PC-9 (cell line): ENCODE data around the gene ADGRD2. TPM values are rescaled to one million over a fixed set of nuclear protein-coding genes. Genes with fewer than 3 reads are reported as not detected.

Experiments used
- BruUV-seq: library from RNA; stranded (reverse); fragments of 400-500 nt; replicated peaks from 2 replicates; lab custom pipeline; 2021; lab: Mats Ljungman, UMichigan
- CTCF ChIA-PET: fragments of 300-600 bp; sonication (Branson Sonifier 250); formaldehyde crosslinking; loops from one replicate; lab custom pipeline; 2022; ENCODE audit warnings: antibody characterized with exemption; lab: Charles Lee
- POLR2A ChIA-PET: fragments of 300-600 bp; sonication (Branson Sonifier 250); formaldehyde crosslinking; loops from one replicate; lab custom pipeline; 2022; ENCODE audit warnings: antibody characterized with exemption; ENCODE audit not compliant: unreplicated experiment; lab: Charles Lee
- DNase-seq, 2 experiments: peaks; one replicate each; pipeline versions ENCODE4 v3.0.0 to v3.0.0-alpha.2; 2015 to 2022; ENCODE audit warnings: mixed read lengths in 1 of 2
- H2AFZ ChIP-seq: fragments of 200-600 bp; sonication (generic); 2 replicates; pipeline ENCODE4 v1.8.1; 2017; ENCODE audit warnings: antibody characterized with exemption
- H3F3A ChIP-seq: fragments of 200-600 bp; sonication (generic); 2 replicates; pipeline ENCODE4 v1.8.1; 2017; ENCODE audit warnings: antibody characterized with exemption, mild to moderate bottlenecking, low read depth; ENCODE audit not compliant: insufficient read depth
- H3K27ac ChIP-seq: fragments of 200-600 bp; sonication (generic); 2 replicates; pipeline ENCODE4 v1.6.1; 2016; ENCODE audit warnings: mixed run types
- H3K27me3 ChIP-seq: fragments of 200-600 bp; sonication (generic); 2 replicates; pipeline ENCODE4 v1.6.1; 2016; ENCODE audit warnings: low read depth, mixed run types; ENCODE audit not compliant: insufficient read depth
- H3K36me3 ChIP-seq: fragments of 200-600 bp; sonication (generic); 2 replicates; pipeline ENCODE4 v1.6.1; 2016; ENCODE audit warnings: low read depth, mixed run types
- H3K4me1 ChIP-seq: fragments of 200-600 bp; sonication (generic); replicated peaks from 2 replicates; pipeline ENCODE4 v1.6.1; 2016; ENCODE audit warnings: mixed run types; ENCODE audit not compliant: insufficient read depth
- H3K4me2 ChIP-seq: fragments of 200-600 bp; sonication (generic); 2 replicates; pipeline ENCODE4 v1.6.1; 2017; ENCODE audit warnings: mixed run types
- H3K4me3 ChIP-seq: fragments of 200-600 bp; sonication (generic); 2 replicates; pipeline ENCODE4 v1.6.1; 2016; ENCODE audit warnings: mixed run types
- H3K79me2 ChIP-seq: fragments of 200-600 bp; sonication (generic); 2 replicates; pipeline ENCODE4 v1.6.1; 2017; ENCODE audit warnings: low read depth, mixed run types
- H3K9me2 ChIP-seq: fragments of 200-600 bp; sonication (generic); 2 replicates; pipeline ENCODE4 v1.8.1; 2017; ENCODE audit warnings: mild to moderate bottlenecking; ENCODE audit not compliant: insufficient read depth
- H3K9me3 ChIP-seq: fragments of 200-600 bp; sonication (generic); 2 replicates; pipeline ENCODE4 v1.8.1; 2016; ENCODE audit warnings: low read depth; ENCODE audit not compliant: insufficient read depth
- H4K20me1 ChIP-seq: fragments of 200-600 bp; sonication (generic); 2 replicates; pipeline ENCODE4 v1.8.1; 2017; ENCODE audit not compliant: insufficient read depth
- EZH2 ChIP-seq: fragments of 200-600 bp; sonication (generic); IDR thresholded peaks from 2 replicates; pipeline ENCODE4 v1.8.0; 2017; ENCODE audit warnings: antibody characterized with exemption, low read depth
- intact Hi-C: fragments of 100-400 bp; cut with micrococcal nuclease; formaldehyde crosslinking; loops from one replicate; pipeline ENCODE4 v1.10.0; 2022; ENCODE audit not compliant: unreplicated experiment
- total RNA-seq: library from RNA; stranded (reverse); gene quantifications from 2 replicates; pipeline ENCODE4 v1.2.3, GENCODE V29; 2021
- TF ChIP-seq, protein P1 (sequence below): fragments of 200-600 bp; sonication (generic); conservative IDR thresholded peaks from 2 replicates; pipeline ENCODE4 v1.6.1; 2017; ENCODE audit warnings: mixed run types, antibody characterized with exemption, mild to moderate bottlenecking, moderate library complexity

ADGRD2 gene
- total RNA-seq, 1 experiment from 2014 or later = not detected

- H3K36me3 ChIP-seq = no peaks in the 10 kb centered on the region
- H3K79me2 ChIP-seq = no peaks in the 10 kb centered on the region
- TF ChIP-seq, protein P1, sequence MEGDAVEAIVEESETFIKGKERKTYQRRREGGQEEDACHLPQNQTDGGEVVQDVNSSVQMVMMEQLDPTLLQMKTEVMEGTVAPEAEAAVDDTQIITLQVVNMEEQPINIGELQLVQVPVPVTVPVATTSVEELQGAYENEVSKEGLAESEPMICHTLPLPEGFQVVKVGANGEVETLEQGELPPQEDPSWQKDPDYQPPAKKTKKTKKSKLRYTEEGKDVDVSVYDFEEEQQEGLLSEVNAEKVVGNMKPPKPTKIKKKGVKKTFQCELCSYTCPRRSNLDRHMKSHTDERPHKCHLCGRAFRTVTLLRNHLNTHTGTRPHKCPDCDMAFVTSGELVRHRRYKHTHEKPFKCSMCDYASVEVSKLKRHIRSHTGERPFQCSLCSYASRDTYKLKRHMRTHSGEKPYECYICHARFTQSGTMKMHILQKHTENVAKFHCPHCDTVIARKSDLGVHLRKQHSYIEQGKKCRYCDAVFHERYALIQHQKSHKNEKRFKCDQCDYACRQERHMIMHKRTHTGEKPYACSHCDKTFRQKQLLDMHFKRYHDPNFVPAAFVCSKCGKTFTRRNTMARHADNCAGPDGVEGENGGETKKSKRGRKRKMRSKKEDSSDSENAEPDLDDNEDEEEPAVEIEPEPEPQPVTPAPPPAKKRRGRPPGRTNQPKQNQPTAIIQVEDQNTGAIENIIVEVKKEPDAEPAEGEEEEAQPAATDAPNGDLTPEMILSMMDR = no peak
- TF ChIP-seq EZH2 = no peak
- intact Hi-C loops = no loop called here
- no peak overlapping the region for H3K4me2 ChIP-seq
- POLR2A ChIA-PET = no interaction called here
- no peak overlapping the region for H3K4me3 ChIP-seq
- no peak overlapping the region for H3K27ac ChIP-seq
- H3K9me3 ChIP-seq = no peaks in the 10 kb centered on the region
- H2AFZ ChIP-seq = no peak overlapping the region
- no TSS peak for BruUV-seq
- H3K9me2 ChIP-seq = no peaks in the 10 kb centered on the region
- peaks cover 32% of the 10 kb centered on the region for H3K27me3 ChIP-seq
- no peak for DNase-seq
- CTCF ChIA-PET = no interaction called here
- H3K4me1 ChIP-seq = no peaks in the 10 kb centered on the region
- no peaks in the 10 kb centered on the region for H4K20me1 ChIP-seq
- H3F3A ChIP-seq = no peaks in the 10 kb centered on the region
Measured at GRCh38 chr9:124492818-124493217, 42.6 kb downstream of the ADGRD2 start.

DNA sequence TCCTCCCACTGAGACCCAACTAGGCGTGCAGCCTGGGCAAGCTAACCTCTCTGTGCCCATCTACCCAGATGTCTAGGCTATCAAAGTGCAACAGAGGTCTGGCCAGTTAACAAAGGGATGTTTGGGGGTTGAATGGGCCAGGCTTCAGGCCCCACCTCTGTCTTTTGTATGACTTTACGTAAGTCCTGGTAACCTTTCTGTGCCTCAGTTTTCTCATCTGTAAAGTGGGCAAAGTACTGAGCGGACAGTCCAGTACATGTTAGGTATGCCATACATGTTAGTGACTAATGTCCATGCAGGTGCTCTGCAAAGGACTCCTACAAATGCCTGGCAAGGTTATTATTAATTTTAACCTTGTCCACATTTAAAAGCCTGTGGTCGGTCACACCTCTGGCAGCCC lies 43.0 kb downstream of the ADGRD2 start:
- peaks cover 30% of the 10 kb centered on the region for H3K27me3 ChIP-seq
- CTCF ChIA-PET = no interaction called here

GRCh38 chr9:124493794-124494479 lies 43.7 kb downstream of the ADGRD2 start:
- Histone ChIP-seq H3K9me3 (no peaks in the 10 kb centered on the region), H3K27me3 (peaks cover 31% of the 10 kb centered on the region), H3K79me2 (no peaks in the 10 kb centered on the region), H3K27ac (no peak overlapping the region), H3K9me2 (no peaks in the 10 kb centered on the region), H4K20me1 (no peaks in the 10 kb centered on the region), H3K36me3 (no peaks in the 10 kb centered on the region), H3K4me3 (no peak overlapping the region), H3K4me2 (no peak overlapping the region), H3F3A (no peaks in the 10 kb centered on the region), H3K4me1 (no peaks in the 10 kb centered on the region), H2AFZ (no peak overlapping the region)
- ChIA-PET CTCF (no interaction called here), POLR2A (interaction anchor here (0.7 kb wide), 1 partner anchor 249 kb away, joined by 6 read pairs; no protein-coding TSS in a partner anchor)
- DNase-seq = no peak
- TF ChIP-seq, protein P1 = no peak
- BruUV-seq = no TSS peak
- intact Hi-C loops = no loop called here

More for the DNA sequence above, 43.0 kb downstream of the ADGRD2 start:
- TF ChIP-seq EZH2 = no peak
- TF ChIP-seq, protein P1 = no peak
- Histone ChIP-seq H3K9me3 (no peaks in the 10 kb centered on the region), H4K20me1 (no peaks in the 10 kb centered on the region), H3K4me1 (no peaks in the 10 kb centered on the region), H3K36me3 (no peaks in the 10 kb centered on the region), H3K4me3 (no peak overlapping the region), H3K4me2 (no peak overlapping the region), H3F3A (no peaks in the 10 kb centered on the region), H3K79me2 (no peaks in the 10 kb centered on the region), H3K9me2 (no peaks in the 10 kb centered on the region), H2AFZ (no peak overlapping the region), H3K27ac (no peak overlapping the region)
- POLR2A ChIA-PET = no interaction called here
- no peak for DNase-seq
- intact Hi-C loops = no loop called here
- no TSS peak for BruUV-seq
